Heart right ventricle (tissue), 16 donors: Measurements from ENCODE around the gene ASIC3. TPM values are rescaled to one million over a fixed set of nuclear protein-coding genes. Genes with fewer than 3 reads are reported as not detected.

Experiments
- ATAC-seq, 8 donors: fragments of 200-7000 bp; cut with Tn5 transposase; one replicate each; pipeline ENCODE4 v1.9.1; 2020; ENCODE audit warnings: mild to moderate bottlenecking in 8 of 8, moderate library complexity in 8 of 8, moderate number of reproducible peaks in 1 of 8
- DNase-seq, 2 donors: peaks; one replicate each; pipeline ENCODE4 v3.0.0-alpha.2; 2020
- H3K27ac ChIP-seq, 10 donors: fragments of 200-600 bp; sonication (generic) in 2 of 10; one replicate each; pipeline versions ENCODE4 v1.5.0 to v1.8.0; 2020 to 2022; ENCODE audit warnings: mild to moderate bottlenecking in 3 of 10
- H3K27me3 ChIP-seq, 7 donors: fragments of 200-600 bp; one replicate each; pipeline ENCODE4 v1.8.0; 2021 to 2022; ENCODE audit warnings: mild to moderate bottlenecking in 2 of 7
- H3K36me3 ChIP-seq, 9 donors: fragments of 200-600 bp; sonication (generic) in 1 of 9; one replicate each; pipeline versions ENCODE4 v1.5.0 to v1.8.0; 2020 to 2022; ENCODE audit warnings: mild to moderate bottlenecking in 2 of 9
- H3K4me1 ChIP-seq, 9 donors: fragments of 200-600 bp; sonication (generic) in 1 of 9; one replicate each; pipeline versions ENCODE4 v1.5.0 to v1.8.0; 2020 to 2022; ENCODE audit warnings: mild to moderate bottlenecking in 4 of 9
- H3K4me3 ChIP-seq, 10 donors: fragments of 200-600 bp; sonication (generic) in 2 of 10; one replicate each; pipeline versions ENCODE4 v1.5.0 to v1.8.0; 2020 to 2022; ENCODE audit warnings: mild to moderate bottlenecking in 7 of 10, moderate library complexity in 2 of 10
- H3K9me3 ChIP-seq, 11 donors: fragments of 200-600 bp in 10 of 11; sonication (generic) in 2 of 11; one replicate each; pipeline versions ENCODE4 v1.5.0 to v1.8.0; 2013 to 2022; ENCODE audit warnings: mild to moderate bottlenecking in 2 of 11, control low read depth in 1 of 11, moderate library complexity in 1 of 11
- WGBS, 2 donors: extraction: QIAGEN DNeasy Blood & Tissue Kit; methylation state at CpG; one replicate each; pipeline ENCODE4 v1.1.7; 2013; ENCODE audit warnings: inconsistent platforms in 1 of 2; 5-methylcytosine and 5-hydroxymethylcytosine counted together
- intact Hi-C, 10 donors: fragments of 100-400 bp; cut with DNase I; formaldehyde crosslinking; loops; one replicate each; pipeline versions ENCODE4 v1.11.1 to v1.14.2; 2022
- polyA plus RNA-seq, 2 donors: library from polyadenylated mRNA; stranded (reverse); fragments of 200-250 nt; gene quantifications; one replicate each; pipeline ENCODE4 v1.2.3, GENCODE V29; 2013
- total RNA-seq, 10 donors: library from RNA; stranded (reverse); fragmentation: NEBNext Ultra II Directional in 3 of 10; extraction: Animal tissue kit (Norgen Biotek cat#: 25700) in 3 of 10; gene quantifications; one replicate each; pipeline versions ENCODE4 v1.2.1 to v1.2.4, GENCODE V29; 2021 to 2023
- TF ChIP-seq, protein P1 (sequence below), 9 donors: fragments of 200-600 bp; sonication (generic) in 2 of 9; IDR thresholded peaks; one replicate each; pipeline versions ENCODE4 v1.5.0 to v1.8.0; 2021 to 2022; ENCODE audit warnings: antibody characterized with exemption in 9 of 9, mild to moderate bottlenecking in 5 of 9, moderate library complexity in 1 of 9
- donor health status: Arrhythmogenic right ventricular cardiomyopathy.
- donor health status: ischemic (EF 13 %, LVEDD 7.1; RV severe dilation, severe dysfunction).
- donor health status: healthy with polysubstance abuse.
- donor health status: DM: no; HTN: yes; CAD: no.
- donor health status: DM: no; HTN: no; CAD: no.
- donor health status: ischemic (EF 25% LVEDD 6.9; RV normal size, moderate dysfunction).
- donor health status: ischemic (EF 25% LVEDD 5.7; RV mildly dilated, moderate dysfunction).
- donor health status: healthy.
- donor health status: DM: yes; HTN: yes; CAD: no.
- donor health status: Ischemic cardiomyopathy.
- donor health status: ischemic (EF 35%, LVEDD 5.7; RV mildly dilated, moderate dysfunction).
- donor health status: nonischemic (EF 11% LVEDD 7.7; RV severe dilation, severe dysfunction).
- donor health status: DM: yes; HTN: yes; CAD: no.
- donor health status: PGD.
- donor health status: ischemic (EF 29% LVEDD 5.4; RV normal size, mild dysfunction).
- donor health status: nonischemic (EF 23%, LVEDD 6.1; RV moderate dilation, normal function).

ASIC3 gene
- total and polyA plus RNA-seq, 12 donors: 3.2 to 38.8 (median 5.6) TPM

DNA sequence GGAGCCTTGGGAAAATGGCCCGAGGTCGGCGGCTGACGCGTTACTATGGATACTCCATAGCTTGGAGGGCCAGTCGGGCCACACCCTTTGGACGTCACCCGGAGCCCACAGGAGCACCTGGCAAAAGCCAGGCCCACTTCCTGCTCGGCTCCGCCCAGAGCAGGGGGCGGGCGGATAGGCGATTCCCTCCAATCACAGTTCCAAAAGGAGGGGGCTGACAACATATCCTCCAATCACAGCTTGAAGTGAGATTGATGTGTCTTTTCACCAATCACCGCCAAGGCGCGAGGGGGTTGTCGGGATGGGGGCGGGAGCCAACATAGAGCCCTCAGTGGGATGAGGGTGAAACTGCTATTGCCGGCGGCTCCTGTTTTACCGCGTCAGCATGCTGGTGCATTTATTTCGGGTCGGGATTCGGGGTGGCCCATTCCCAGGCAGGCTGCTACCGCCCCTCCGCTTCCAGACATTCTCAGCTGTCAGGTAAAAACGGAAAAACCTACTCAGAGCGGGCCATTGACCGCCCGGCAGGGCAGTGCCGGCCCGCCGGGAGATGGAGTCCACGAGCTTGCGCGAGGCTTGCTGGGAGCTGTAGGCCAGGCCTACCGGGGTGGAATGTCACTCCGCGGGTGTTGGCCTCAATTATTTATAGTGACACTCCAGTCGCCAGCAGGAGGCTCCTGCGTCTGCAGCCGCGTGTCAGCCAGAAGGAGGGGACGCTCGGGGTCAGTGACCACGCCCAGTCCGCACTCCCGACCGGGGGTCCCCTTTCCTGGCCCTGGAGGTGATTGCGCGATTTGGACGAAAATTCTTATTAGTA lies 20.0 kb upstream of the ASIC3 start, which contains the start of gene ABCB8:
Gene ABCB8 (plus strand): TSS at position 320 of the 817 bp plus-strand sequence. CDS start 66 bp downstream, at position 386.
- 1% methylated on average over 53 of the region's 53 CpGs for WGBS, 2 donors
- peak within 1 kb of the TSS; percentile 36 to 91 (median 82) for H3K27ac ChIP-seq
- H3K36me3 ChIP-seq: peaks cover 0 to 19% (median 0%) of the 10 kb centered on the region in 9 donors
- H3K4me1 ChIP-seq: peaks cover 3 to 21% (median 14%) of the 10 kb centered on the region in 9 donors
- ATAC-seq: peak; percentile 94 to 98 (median 96)
- intact Hi-C loops: loop anchor here in 6 of 10 donors (1.0 to 5.0 kb wide), 7 partner anchors 30 to 84 kb away; partner anchors contain the start of genes SLC4A2 (in 2 of the 6) and AGAP3 (in 1 of the 6)
- H3K4me3 ChIP-seq: peak within 1 kb of the TSS; percentile 29 to 84 (median 74)
- DNase-seq: peak; percentile 95 to 100
- TF ChIP-seq, protein P1, sequence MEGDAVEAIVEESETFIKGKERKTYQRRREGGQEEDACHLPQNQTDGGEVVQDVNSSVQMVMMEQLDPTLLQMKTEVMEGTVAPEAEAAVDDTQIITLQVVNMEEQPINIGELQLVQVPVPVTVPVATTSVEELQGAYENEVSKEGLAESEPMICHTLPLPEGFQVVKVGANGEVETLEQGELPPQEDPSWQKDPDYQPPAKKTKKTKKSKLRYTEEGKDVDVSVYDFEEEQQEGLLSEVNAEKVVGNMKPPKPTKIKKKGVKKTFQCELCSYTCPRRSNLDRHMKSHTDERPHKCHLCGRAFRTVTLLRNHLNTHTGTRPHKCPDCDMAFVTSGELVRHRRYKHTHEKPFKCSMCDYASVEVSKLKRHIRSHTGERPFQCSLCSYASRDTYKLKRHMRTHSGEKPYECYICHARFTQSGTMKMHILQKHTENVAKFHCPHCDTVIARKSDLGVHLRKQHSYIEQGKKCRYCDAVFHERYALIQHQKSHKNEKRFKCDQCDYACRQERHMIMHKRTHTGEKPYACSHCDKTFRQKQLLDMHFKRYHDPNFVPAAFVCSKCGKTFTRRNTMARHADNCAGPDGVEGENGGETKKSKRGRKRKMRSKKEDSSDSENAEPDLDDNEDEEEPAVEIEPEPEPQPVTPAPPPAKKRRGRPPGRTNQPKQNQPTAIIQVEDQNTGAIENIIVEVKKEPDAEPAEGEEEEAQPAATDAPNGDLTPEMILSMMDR (IDR thresholded peaks at IDR 0.05): peak in 8 of 9 donors; percentile 39 to 82 (median 64)
- H3K27me3 ChIP-seq: peaks cover 0 to 3% (median 0%) of the 10 kb centered on the region in 7 donors
- no peaks in the 10 kb centered on the region for H3K9me3 ChIP-seq

- peak in 1 of 8 donors; percentile 0 for ATAC-seq
- H3K4me3 ChIP-seq: peak overlapping the region; percentile 29 to 84 (median 74)
- H3K27ac ChIP-seq: peak overlapping the region; percentile 36 to 91 (median 82)
- intact Hi-C loops: loop anchor here in 6 of 10 donors (1.0 to 5.0 kb wide), 7 partner anchors 29 to 83 kb away; partner anchors contain the start of genes SLC4A2 (in 2 of the 6) and AGAP3 (in 1 of the 6)
- 52 to 56% methylated on average over 17 of the region's 17 CpGs for WGBS, 2 donors
- peaks cover 3 to 21% (median 14%) of the 10 kb centered on the region in 9 donors for H3K4me1 ChIP-seq
- H3K27me3 ChIP-seq: no peaks in the 10 kb centered on the region
- no peaks in the 10 kb centered on the region for H3K9me3 ChIP-seq
- H3K36me3 ChIP-seq: peaks cover 0 to 25% (median 0%) of the 10 kb centered on the region in 9 donors
- TF ChIP-seq, protein P1 (IDR thresholded peaks at IDR 0.05): no peak
- DNase-seq: no peak
Measured at GRCh38 chr7:151028948-151029501, 19.3 kb upstream of the ASIC3 start.

DNA sequence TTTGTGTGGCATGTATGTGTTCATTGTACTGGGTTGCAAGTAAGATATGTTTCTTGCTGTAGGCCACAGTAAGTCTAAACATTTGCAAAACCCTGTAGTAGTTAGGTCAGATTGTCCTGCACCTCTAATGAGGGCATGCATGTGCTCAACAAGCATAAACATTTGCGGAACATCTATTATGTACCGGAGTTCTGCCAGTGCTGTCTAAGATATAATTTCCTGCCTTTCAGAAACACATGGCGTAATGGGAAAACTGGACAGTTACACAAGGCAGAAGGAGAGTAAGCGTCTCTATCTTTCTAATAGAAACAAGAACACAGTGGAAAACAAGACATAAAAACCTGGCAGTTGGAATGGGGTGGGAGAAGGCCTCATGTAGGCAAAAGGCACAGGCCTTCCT lies 17.3 kb upstream of the ASIC3 start:
- TF ChIP-seq, protein P1 (IDR thresholded peaks at IDR 0.05): no peak
- H3K36me3 ChIP-seq: peaks cover 0 to 43% (median 5%) of the 10 kb centered on the region in 9 donors
- H3K4me1 ChIP-seq: peaks cover 3 to 33% (median 21%) of the 10 kb centered on the region in 9 donors
- H3K4me3 ChIP-seq: no peak overlapping the region
- WGBS, 2 donors: 93 to 95% methylated on average over 4 of the region's 4 CpGs
- intact Hi-C loops: loop anchor here in 4 of 10 donors (2.0 to 10.0 kb wide), 3 partner anchors 26 to 81 kb away; partner anchors contain the start of gene CDK5 (in 1 of the 4)
- H3K27me3 ChIP-seq: no peaks in the 10 kb centered on the region
- no peaks in the 10 kb centered on the region for H3K9me3 ChIP-seq
- DNase-seq: no peak
- no peak overlapping the region for H3K27ac ChIP-seq
- no peak for ATAC-seq
